Measurements from ENCODE around the gene CALCOCO1. TPM values are rescaled to one million over a fixed set of nuclear protein-coding genes. Genes with fewer than 3 reads are reported as not detected.
A peak's percentile ranks its signal among the peaks of the same experiment; 100 is the strongest.

CALCOCO1 gene
- total and polyA plus RNA-seq, 9 of the 15 experiments (the other 6 are each of a cell fraction or from before 2014, with no cell fraction given), result 1.9 to 31.8 (median 11.0) TPM

- TF ChIP-seq GTF3C2 (IDR thresholded peaks at IDR 0.05; ENCODE audit: borderline replicate concordance, extremely low read depth, insufficient read length), result no peak
- TF ChIP-seq IRF2 (CRISPR knock-in tag; IDR thresholded peaks at IDR 0.05), result no peak
- no peak for TF ChIP-seq ZNF347 (CRISPR knock-in tag; IDR thresholded peaks at IDR 0.05; ENCODE audit: low read depth)
- no peak for TF ChIP-seq MXI1 (IDR thresholded peaks at IDR 0.05; ENCODE audit: low read depth, low read length)
- TF ChIP-seq NCOA6 (IDR thresholded peaks at IDR 0.05), result no peak
- TF ChIP-seq PHF21A (IDR thresholded peaks at IDR 0.05; ENCODE audit: borderline replicate concordance, low read depth), result no peak
- no peak for TF ChIP-seq ZNF780A (CRISPR knock-in tag; IDR thresholded peaks at IDR 0.05)
- no peak for TF ChIP-seq ZBTB5 (IDR thresholded peaks at IDR 0.05)
- TF ChIP-seq CBX8 (IDR thresholded peaks at IDR 0.05; ENCODE audit: borderline replicate concordance, extremely low read depth, low read depth, low read length, poor library complexity, severe bottlenecking), result no peak
- no peak for TF ChIP-seq SAP30 (IDR thresholded peaks at IDR 0.05; ENCODE audit: borderline replicate concordance, insufficient read depth, low read depth, low read length, poor library complexity, severe bottlenecking)
- no peak for TF ChIP-seq NONO (IDR thresholded peaks at IDR 0.05; ENCODE audit: low read depth in 2 of 2, low read length in 1 of 2)
- 0 out of 2 replicates have a peak, but pooled peaks have one; percentile 19 for TF ChIP-seq SMARCE1 (IDR thresholded peaks at IDR 0.05)
- TF ChIP-seq PRDM10 (IDR thresholded peaks at IDR 0.05; ENCODE audit: partially characterized antibody), result no peak
- no peak for TF ChIP-seq SREBF1 (IDR thresholded peaks at IDR 0.05; ENCODE audit: borderline replicate concordance, low read depth, low read length)
- no peak for TF ChIP-seq RBBP5 (IDR thresholded peaks at IDR 0.05; ENCODE audit: borderline replicate concordance, insufficient read depth, low read length, poor library complexity, severe bottlenecking)
- no peak for TF ChIP-seq ZNF75A (CRISPR knock-in tag; IDR thresholded peaks at IDR 0.05)
- TF ChIP-seq POLR3A (IDR thresholded peaks at IDR 0.05; ENCODE audit: borderline replicate concordance, extremely low read depth, insufficient read depth, insufficient read length), result no peak
- no peak for TF ChIP-seq TAL1 (IDR thresholded peaks at IDR 0.05)
- no peak for TF ChIP-seq MTA2 (IDR thresholded peaks at IDR 0.05; ENCODE audit: low read depth)
- TF ChIP-seq ZNF197 (CRISPR knock-in tag; IDR thresholded peaks at IDR 0.05; ENCODE audit: low read depth), result no peak
Observed at GRCh38 chr12:53746592-53747092, 19.4 kb upstream of the CALCOCO1 start (continued).
